DOHH2 (cell line): ENCODE results near the gene MPHOSPH9.

Experiments used
- H3F3A ChIP-seq: fragments of 200-600 bp; sonication (generic), shearing (Covaris generic); 2 replicates; pipeline ENCODE4 v1.6.0; 2016; ENCODE audit warnings: antibody characterized with exemption, mild to moderate bottlenecking; ENCODE audit not compliant: control insufficient read depth, insufficient read depth
- H3K27ac ChIP-seq: fragments of 200-600 bp; sonication (generic); 2 replicates; pipeline ENCODE4 v1.5.1; 2014; ENCODE audit warnings: low read depth, mild to moderate bottlenecking, low read length, moderate library complexity
- H3K27me3 ChIP-seq: fragments of 200-600 bp; sonication (generic); 2 replicates; pipeline ENCODE4 v1.6.1; 2014; ENCODE audit warnings: mild to moderate bottlenecking, low read length, mixed read lengths; ENCODE audit not compliant: control insufficient read depth
- H3K36me3 ChIP-seq: fragments of 200-600 bp; sonication (generic); 2 replicates; pipeline ENCODE4 v1.6.1; 2014; ENCODE audit warnings: mild to moderate bottlenecking, low read length, moderate library complexity, mixed read lengths; ENCODE audit not compliant: control insufficient read depth
- H3K4me1 ChIP-seq: fragments of 200-600 bp; sonication (generic); 2 replicates; pipeline ENCODE4 v1.6.1; 2014; ENCODE audit warnings: mild to moderate bottlenecking, low read length, mixed read lengths; ENCODE audit not compliant: control insufficient read depth
- H3K4me2 ChIP-seq: fragments of 200-600 bp; sonication (generic); 2 replicates; pipeline ENCODE4 v1.6.0; 2014; ENCODE audit warnings: mild to moderate bottlenecking, low read length, moderate library complexity
- H3K4me3 ChIP-seq: fragments of 200-600 bp; sonication (generic); 2 replicates; pipeline ENCODE4 v1.5.1; 2014; ENCODE audit warnings: mild to moderate bottlenecking, low read length, mixed read lengths
- H3K79me2 ChIP-seq: fragments of 200-600 bp; sonication (generic); 2 replicates; pipeline ENCODE4 v1.6.1; 2014; ENCODE audit warnings: mild to moderate bottlenecking, low read length, mixed read lengths; ENCODE audit not compliant: control insufficient read depth
- H3K9me2 ChIP-seq: fragments of 200-600 bp; sonication (generic); replicated peaks from 2 replicates; pipeline ENCODE4 v1.6.1; 2014; ENCODE audit warnings: mild to moderate bottlenecking, low read length, mixed read lengths; ENCODE audit not compliant: control insufficient read depth
- H3K9me3 ChIP-seq: fragments of 200-600 bp; sonication (generic); 2 replicates; pipeline ENCODE4 v1.6.1; 2014; ENCODE audit warnings: antibody characterized with exemption, low read length, mixed read lengths; ENCODE audit not compliant: control insufficient read depth, insufficient read depth
- H4K20me1 ChIP-seq: fragments of 200-600 bp; sonication (generic); 2 replicates; pipeline ENCODE4 v1.6.0; 2014; ENCODE audit warnings: low read depth, mild to moderate bottlenecking, antibody characterized with exemption, low read length, moderate library complexity; ENCODE audit not compliant: control insufficient read depth, insufficient read depth
- CTCF ChIP-seq: fragments of 200-600 bp; sonication (generic); IDR thresholded peaks from one replicate; pipeline ENCODE4 v1.5.1; 2014; ENCODE audit warnings: antibody characterized with exemption, mild to moderate bottlenecking, low read depth, low read length; ENCODE audit not compliant: poor library complexity, severe bottlenecking
- EZH2phosphoT487 ChIP-seq: fragments of 200-600 bp; sonication (generic); IDR thresholded peaks from 2 replicates; pipeline ENCODE4 v1.6.1; 2017; ENCODE audit warnings: borderline replicate concordance, mild to moderate bottlenecking, antibody characterized with exemption, low read length, moderate library complexity, mixed read lengths

Gene MPHOSPH9

GRCh38 chr12:123109319-123109772 is 123.6 kb downstream of the MPHOSPH9 start:
- Histone ChIP-seq H3K79me2 (no peaks in the 10 kb centered on the region), H3K4me2 (no peak overlapping the region), H3K36me3 (no peaks in the 10 kb centered on the region), H3K27me3 (peaks cover 6% of the 10 kb centered on the region; the same call in 1 of the 2 replicates), H3K4me1 (peaks cover 10% of the 10 kb centered on the region), H3K4me3 (no peak overlapping the region), H3K9me3 (no peaks in the 10 kb centered on the region), H4K20me1 (no peaks in the 10 kb centered on the region), H3K9me2 (no peaks in the 10 kb centered on the region), H3K27ac (no peak overlapping the region), H3F3A (no peaks in the 10 kb centered on the region)
- TF ChIP-seq CTCF = no peak
- no peak for TF ChIP-seq EZH2phosphoT487

GRCh38 chr12:123108682-123109066 is 124.3 kb downstream of the MPHOSPH9 start:
- no peaks in the 10 kb centered on the region for H3K9me2 ChIP-seq
- no peaks in the 10 kb centered on the region for H4K20me1 ChIP-seq
- H3K36me3 ChIP-seq = no peaks in the 10 kb centered on the region
- H3K4me2 ChIP-seq = no peak overlapping the region
- H3K79me2 ChIP-seq = no peaks in the 10 kb centered on the region
- H3K27ac ChIP-seq = no peak overlapping the region
- H3K27me3 ChIP-seq = 0 out of 2 replicates have a peak, but pooled peaks cover 1% of the 10 kb centered on the region
- no peaks in the 10 kb centered on the region for H3K9me3 ChIP-seq
- no peak overlapping the region for H3K4me3 ChIP-seq
- TF ChIP-seq EZH2phosphoT487 (no peak), CTCF (no peak)
- H3K4me1 ChIP-seq = peaks cover 10% of the 10 kb centered on the region
- no peaks in the 10 kb centered on the region for H3F3A ChIP-seq

- H4K20me1 ChIP-seq = no peaks in the 10 kb centered on the region
- H3K4me1 ChIP-seq = peaks cover 10% of the 10 kb centered on the region
- no peaks in the 10 kb centered on the region for H3K27me3 ChIP-seq
- H3K4me3 ChIP-seq = no peak overlapping the region
- H3F3A ChIP-seq = no peaks in the 10 kb centered on the region
- H3K9me2 ChIP-seq = no peaks in the 10 kb centered on the region
- no peaks in the 10 kb centered on the region for H3K79me2 ChIP-seq
- H3K36me3 ChIP-seq = no peaks in the 10 kb centered on the region
- TF ChIP-seq CTCF (no peak), EZH2phosphoT487 (no peak)
- no peak overlapping the region for H3K27ac ChIP-seq
- H3K9me3 ChIP-seq = no peaks in the 10 kb centered on the region
- H3K4me2 ChIP-seq = no peak overlapping the region
These were observed 124.8 kb downstream of the MPHOSPH9 start for GRCh38 chr12:123107926-123108681.
